SIG-M5 (cell line): ENCODE results near the gene SMIM24.
"Not testable (repeated sequence)": the region's sequence is repeated elsewhere in the genome, so short reads cannot be mapped to it uniquely, and the experiment has no call there.

Source experiments
- DNase-seq: peaks from one replicate; lab custom pipeline; 2025; lab: John Stamatoyannopoulos, UW

The SMIM24 gene

DNA sequence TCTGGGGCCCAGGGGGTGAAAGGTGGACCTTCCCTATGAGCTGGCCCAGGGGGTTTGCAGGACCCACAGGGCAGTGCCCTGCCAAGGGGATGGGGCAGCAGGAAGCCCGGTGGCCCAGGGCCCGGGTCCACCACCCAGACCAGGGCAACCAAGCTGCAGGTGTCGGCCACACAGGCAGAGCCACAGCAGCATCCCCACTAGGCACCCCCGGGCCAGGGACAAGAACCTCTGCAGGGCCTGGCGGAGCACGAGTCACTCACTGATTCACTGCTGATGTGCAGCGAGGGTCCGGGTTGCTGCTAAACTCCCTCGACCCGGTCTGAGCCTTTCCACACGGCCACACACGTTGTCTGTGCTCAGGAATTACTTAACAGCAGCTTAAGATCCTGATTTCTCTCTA lies 34.6 kb upstream of the SMIM24 start:
- no peak for DNase-seq

DNA sequence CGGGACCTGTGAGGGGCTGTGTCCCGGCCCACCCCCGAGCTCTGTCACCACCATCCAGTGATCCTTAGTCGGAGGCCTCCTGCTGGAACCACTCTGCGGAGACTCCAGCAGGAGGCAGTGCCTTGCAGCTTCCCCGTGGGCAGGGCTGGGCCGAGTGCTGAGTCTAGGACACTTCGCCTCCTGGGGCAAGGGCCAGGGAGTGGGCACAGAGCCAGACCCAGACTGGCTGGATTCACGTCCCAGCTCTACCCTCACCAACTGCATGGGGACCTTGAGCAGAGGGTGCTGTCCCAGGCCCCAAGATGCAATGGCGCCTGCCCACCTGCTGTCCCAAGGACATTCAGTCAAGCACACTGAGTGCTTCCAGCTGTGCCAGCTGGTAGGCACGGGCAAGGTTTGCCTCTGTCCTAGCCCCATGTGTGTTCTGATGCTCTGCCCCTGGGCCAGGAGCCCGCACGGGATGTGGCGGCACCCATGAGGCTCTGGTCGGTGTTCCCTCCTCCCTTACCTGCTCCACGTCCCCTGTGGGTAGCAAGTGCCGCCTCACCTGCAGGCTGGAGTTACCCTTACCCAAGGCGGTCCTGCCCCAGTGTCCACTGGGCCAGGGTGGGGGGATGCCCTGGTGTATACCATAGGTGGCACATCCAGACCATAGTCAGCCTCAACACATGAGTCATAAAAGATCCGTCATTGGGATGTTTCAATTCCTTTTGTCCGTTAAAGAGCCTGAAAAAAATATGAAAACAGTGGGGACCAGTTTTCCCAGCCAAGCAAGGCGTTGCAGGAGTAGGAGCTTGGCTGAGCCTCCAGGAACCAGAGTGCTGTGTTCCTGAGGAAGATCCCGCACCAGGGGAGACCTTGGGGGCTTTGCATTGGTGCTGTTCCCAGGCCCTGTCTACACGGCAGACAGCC lies 33.2 kb upstream of the SMIM24 start:
- DNase-seq: no peak

DNA sequence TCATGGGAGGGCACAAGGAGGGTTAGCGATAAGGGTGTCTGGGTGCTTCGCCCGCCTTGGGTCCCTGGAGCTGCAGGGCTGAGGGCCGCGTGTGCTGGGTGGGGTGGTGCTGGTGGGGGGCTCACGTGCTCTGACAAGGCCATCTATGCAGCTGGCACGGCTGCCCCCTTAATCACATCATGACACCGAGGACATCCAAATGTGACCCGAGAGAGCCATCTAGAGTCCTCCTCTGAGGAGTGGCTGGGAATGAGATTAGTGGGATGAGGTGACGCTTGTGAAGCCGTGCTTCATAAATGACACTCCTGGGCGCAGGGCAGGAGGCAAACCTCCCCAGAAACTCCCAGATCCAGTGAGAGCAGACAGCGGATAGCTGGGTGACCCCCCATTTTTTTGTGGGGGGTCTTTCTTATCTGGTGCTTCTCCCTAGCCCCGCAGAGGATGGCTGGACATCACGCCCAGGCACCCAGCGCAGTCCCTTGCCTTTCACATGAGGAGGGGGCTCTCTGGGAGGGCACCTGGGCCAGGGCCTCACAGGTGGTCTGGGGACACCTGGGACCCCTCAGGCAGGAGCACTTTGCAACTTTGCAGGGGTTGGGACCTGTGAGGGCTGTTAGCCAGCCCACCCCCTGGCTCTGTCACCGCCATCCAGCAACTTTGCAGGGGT lies 32.4 kb upstream of the SMIM24 start:
- DNase-seq: no peak

DNA sequence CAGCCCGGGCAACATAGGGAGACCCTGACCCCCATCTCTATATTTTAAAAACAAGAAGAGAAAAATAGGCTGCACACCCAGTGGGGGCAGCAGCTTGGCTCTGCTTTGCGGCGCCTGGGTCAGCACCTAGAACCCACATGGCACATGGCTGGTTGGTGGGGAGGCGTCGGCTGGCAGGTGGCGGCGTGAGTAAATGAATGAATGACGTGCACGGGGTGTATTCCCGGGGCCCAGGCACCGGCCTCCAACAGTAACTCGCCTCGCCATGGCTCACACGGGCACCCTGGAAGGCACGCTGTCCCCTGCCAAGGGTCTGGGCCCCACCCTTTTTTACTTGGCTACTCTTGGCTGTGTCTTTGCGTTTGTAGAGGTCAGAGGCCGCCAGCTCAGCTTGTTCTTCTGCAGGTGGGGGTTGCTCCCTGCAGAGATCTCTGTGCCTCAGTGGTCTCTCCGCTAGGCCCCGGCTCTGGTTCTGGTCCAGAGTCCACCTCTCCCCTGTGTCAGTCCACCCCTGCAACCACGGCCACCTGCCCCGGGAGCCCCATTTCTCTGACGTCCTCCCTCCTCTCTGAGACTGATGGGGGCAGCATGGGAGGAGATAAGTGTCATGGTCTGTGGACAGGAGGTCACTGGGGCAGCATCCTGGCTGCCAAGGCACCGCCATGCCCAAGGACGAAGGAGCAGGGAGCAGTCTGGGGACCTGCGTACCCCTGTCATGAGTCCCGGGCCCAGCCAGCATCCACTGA lies 31.4 kb upstream of the SMIM24 start:
- no peak for DNase-seq

DNA sequence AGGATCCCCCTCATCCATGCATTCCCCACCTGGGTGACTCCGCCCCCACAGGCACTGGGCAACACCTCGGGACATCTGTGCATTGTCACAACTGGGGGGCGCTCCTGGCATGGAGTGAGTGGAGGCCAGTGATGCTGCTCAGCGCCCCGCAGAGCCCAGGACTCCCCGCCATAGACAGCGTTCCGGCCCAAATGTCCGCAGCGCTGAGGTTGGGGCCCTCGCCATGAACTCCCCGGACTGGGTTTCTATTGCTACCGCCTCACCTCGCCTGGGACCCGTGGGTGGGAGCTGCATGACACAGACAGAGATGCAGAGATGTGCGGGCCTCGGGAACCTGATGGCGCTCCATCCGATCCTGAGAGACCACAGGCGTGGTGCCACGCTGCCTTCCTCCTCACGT lies 30.4 kb upstream of the SMIM24 start:
- DNase-seq: no peak

DNA sequence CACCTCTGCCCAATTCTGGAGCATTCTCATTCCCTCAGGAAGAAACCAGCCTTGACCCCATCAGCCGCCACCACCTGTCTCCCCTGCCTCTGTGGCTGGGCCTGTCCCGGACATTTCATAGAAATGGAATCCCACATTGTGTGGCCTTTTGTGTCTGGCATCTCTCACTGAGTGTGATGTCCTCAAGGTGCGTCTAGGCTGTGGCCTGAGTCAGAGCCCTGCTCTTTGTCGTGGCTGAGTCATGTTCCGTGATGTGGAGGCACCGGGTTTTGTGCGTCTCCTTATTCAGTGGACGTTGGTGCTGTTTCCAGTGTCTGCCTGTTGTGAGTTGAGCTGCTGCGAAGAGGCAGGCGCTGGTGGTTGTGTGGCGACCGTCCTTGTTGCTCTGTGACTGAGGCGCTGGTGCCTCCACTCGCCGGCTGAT lies 29.3 kb upstream of the SMIM24 start:
- DNase-seq: no peak

DNA sequence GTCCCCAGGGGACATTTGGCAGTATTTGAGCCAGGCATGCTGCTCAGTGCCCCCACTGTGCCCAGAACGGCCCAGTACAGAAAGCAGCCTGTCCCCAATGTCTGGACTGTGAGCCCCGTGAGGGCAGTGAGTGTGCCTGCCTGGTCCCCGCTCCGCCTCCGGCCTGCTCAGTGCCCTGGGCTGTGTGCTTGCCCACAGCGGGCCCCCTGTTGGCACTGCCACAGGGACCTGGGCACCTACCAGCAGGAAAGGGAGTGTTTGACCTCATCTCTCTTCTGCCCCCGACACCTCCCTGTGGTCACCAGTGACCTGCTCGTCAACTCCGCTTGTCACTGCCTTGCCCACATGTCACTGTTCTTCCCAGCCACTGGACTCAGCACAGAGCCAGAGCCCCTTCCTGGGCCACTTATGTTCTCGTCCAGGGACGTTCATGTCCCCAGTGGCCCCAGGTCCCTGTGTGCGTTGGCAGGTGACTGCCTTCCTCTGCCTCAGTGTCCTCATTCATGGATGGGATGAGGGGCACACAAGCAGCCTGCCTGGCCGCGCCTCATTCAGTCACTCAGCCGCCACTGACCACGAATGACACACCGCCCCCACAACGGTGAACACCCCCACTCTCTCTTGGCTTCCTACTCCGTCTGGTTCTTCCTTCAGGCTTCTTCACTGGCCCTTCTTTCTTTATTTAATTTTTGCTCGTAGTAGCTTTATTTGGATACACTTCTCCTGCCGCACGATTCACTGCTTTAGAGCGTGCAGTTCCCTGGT lies 28.6 kb upstream of the SMIM24 start:
- DNase-seq: no peak

DNA sequence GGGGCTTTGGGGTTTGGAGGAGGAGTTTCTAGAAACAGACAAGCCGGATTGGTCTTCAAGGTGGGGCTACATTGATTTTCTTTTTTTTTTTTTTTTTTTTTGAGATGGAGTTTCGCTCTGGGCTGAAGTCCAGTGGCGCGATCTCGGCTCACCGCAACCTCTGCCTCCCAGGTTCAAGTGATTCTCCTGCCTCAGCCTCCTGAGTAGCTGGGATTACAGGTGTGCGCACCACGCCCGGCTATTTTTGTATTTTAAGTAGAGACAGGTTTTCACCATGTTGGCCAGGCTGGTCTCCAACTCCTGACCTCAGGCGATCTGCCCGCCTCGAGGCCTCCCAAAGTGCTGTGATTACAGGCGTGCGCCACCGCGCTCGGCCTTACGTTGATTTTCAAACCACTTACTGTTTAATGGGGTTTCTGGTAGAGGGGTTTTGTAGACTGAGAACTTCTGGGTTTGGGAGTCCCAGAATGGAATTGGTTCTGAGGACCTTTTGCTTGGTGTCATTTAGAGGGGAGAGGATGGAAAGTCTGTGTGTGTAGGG lies 27.9 kb upstream of the SMIM24 start:
- DNase-seq: not testable (repeated sequence)

DNA sequence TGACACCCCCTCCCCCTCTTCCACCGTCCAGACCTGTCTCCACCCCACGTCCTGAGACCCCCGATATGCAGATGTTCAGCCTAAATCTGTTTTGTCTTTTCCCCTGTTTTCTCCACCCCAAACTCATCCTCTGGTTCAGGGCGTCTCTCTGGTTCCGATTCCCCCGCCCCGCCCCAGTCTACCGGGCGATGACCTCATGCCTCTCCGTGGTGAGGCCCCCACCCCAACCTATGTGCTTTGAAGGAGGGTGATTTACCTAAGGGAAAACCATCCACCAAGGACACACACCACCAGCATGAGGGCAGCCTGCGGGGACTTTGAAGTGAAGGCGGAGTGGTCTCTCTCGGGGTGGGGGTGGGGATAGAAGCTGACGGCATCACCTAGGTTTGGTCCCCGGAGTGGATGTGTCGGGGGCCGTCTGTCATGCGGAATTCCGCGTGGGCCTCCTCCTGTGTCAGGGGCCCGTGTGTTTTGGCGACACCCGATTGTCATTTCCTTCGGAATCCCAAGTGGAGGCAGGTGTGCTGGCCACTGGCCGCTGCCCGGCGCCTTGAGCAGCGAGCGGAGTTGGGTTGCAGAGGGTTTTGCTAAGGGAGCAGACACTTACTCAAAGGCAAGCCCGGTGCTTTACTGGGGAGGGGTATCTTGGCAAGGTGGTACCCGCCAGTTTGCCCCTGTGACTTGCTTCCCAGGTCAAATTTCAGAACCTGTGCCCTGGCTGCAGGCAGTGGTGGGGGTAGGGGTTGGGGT lies 27.2 kb upstream of the SMIM24 start:
- no peak for DNase-seq

DNA sequence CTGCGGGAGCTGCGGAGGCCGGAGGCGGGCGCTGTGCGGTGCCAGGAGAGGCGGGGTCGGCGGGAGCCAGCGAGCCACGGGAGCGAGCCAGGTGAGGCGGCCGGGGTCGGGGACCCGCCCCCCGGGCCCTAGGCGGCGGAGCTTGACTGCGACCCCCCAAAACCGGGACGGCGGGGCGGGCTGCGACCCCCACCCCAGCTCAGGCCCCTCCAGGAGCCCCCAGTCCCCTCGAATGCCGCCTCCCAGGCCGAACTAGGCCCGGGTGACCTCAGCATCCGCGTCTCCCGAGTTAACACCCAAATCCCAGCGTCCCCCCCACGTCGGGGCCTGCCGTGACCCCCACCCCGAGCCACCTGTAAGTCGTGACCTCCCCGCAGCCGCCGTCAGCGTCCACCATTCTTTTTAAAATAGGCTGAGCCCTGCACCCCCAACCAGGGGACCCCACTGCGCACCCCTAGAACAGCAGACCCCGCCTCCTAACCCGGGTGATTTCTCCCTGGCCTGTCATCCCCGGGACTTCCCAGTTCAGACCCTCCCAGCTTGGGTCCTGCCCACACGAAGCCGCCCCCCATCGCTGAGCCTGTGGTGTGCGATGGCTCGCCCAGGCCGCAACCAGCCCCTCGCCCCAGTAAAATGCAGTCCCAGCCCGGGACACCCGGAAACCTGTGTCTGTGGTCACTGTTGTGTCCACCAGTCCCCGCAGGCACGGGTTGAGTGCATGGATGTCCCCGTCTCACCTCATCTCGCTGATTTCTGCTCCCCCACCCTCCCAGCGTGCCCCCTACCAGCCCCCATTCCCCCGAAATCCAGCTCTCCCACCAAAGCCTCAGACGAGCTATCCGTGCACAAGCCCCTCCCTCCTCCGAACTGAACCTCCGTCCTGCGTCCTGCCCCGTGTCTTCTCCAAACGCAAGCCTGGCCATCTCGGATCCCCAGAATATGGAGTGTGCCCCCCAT lies 26.3 kb upstream of the SMIM24 start:
- no peak for DNase-seq

DNA sequence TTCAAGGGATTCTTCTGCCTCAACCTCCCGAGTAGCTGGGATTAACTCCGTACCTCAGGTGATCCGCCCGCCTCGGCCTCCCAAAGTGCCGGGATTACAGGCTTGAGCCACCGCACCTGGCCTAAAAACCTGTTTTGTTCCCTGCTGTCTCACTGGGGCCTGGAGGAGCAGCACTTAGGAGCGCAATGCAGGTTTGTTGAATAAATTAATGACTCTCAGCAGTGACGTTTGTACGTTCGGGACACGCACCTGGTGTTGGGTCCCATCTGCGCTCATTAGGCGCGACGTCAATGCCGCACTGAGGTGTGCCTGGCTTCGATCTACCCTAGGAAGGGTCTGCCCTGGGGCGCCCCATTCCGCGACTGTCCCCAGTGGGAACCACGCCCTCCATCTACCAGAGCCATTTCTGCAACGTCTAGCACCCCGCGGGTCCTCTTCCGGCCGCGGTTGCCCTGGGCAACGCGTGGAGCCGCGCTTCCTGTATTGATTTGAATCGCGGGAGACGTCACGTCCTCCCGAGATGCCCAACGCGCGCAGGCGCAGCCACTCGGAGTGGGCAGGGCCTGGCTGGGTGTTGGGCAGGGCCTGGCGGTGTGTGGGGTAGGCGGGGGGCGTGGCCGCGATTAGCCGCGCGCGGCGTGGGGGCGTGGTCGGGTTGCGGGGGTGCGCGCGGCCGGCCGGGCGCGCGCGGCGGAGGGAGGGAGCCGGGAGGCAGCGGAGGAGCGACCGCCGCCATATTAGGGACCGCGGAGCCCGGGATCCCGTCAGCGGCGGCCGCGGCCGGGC lies 25.5 kb upstream of the SMIM24 start, which contains the start of gene FZR1:
Gene FZR1, plus strand, starts transcription at position 714 of the 786 bp plus-strand sequence. CDS start 16,679 bp downstream, outside the sequence.
- peak; percentile 82 for DNase-seq

DNA sequence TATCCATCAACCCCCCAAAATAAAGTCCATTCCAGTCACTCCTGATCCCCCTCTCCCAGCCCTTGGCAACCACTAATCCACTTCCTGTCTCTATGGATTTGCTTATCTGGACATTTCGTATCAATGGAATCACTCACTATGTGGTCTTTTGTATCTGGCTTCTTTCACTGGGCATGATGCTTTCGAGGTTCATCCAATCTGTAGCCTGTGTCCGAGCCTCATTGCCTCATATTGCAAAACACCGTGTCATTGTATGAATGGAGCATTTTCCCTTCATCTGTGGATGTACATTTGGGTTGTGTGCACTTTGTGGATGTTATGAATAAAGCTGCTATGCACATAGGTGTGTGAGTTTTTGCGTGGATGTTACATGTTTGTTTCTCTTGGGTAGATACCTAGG lies 24.4 kb upstream of the SMIM24 start:
- DNase-seq: no peak

DNA sequence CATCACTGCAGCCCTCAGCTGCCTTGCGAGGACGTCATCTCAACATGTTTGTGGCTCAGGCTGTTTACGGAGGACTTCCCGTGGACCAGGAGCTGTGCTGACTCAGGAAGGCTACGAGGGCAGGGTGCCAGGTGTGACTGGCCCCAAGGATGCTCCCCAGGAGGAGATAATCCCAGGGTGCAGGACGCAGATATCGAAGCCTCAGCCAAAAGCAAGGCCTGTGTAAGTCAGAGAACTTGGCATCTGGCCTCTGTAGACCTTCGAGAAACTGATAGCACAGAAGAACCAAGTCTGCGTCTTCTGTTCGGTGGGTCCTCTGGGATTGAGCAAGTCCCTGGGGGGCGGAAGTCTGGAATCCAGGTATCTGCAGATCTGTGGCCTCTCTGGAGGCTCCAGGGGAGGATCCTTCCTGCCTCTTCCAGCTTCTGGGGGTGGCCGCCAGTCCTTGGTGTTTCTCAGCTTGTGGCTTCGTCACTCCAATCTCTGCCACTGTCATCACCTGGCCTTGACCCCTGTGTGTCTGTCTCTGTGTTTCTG lies 22.8 kb upstream of the SMIM24 start:
- DNase-seq: no peak

DNA sequence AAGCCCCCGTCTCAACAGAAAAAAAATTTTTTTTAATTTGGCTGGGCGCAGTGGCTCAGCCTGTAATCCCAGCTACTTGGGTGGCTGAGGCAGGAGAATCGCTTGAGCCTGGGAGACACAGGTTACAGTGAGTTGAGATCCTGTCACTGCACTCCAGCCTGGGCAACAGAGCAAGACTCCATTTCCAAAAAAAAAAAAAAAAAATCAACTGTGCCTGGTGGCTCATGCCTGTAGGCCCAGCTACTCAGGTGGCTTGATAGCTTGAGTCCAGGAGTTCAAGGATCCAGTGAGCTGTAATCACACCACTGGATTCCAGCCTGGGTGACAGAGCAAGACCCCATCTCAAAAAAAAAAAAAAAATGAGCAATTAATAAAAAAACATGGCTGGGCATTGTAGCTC lies 21.5 kb upstream of the SMIM24 start:
- DNase-seq: no peak

DNA sequence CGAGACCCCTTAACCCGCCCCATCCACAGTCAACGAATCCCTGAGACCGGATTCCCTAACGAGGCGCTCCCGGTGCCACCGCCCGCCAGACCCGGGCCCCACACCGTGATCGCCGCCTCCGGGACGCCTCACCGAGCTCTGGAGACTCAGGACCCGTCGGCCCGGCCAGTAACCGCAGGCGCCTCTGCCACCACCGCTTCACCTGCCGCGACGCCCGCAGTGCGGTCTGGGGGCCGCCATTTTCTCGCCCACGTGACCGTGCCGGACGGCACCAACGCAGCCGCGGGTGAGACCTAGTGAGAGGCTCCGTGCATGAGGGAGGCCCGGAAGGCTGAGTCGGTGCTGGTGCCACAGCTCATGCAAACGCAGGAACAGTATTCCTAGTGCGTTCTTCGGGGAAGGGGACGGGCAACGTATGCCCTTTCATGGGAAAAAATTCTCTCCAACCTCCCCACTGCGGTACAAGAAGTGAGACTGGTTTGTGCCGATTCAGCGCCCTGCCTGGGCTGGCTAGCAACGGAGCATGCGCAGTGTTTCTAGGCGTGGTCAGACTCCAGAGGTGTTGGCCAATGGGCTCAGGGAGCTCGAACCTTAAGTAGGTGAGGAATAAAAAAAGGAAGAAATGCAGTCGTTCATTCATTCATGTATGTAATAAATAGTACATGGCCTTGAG lies 20.2 kb upstream of the SMIM24 start, which contains the start of gene DOHH:
Gene DOHH, minus strand, starts transcription at position 246 of the 673 bp plus-strand sequence. CDS start 3,860 bp downstream, outside the sequence.
- DNase-seq: peak; percentile 77

DNA sequence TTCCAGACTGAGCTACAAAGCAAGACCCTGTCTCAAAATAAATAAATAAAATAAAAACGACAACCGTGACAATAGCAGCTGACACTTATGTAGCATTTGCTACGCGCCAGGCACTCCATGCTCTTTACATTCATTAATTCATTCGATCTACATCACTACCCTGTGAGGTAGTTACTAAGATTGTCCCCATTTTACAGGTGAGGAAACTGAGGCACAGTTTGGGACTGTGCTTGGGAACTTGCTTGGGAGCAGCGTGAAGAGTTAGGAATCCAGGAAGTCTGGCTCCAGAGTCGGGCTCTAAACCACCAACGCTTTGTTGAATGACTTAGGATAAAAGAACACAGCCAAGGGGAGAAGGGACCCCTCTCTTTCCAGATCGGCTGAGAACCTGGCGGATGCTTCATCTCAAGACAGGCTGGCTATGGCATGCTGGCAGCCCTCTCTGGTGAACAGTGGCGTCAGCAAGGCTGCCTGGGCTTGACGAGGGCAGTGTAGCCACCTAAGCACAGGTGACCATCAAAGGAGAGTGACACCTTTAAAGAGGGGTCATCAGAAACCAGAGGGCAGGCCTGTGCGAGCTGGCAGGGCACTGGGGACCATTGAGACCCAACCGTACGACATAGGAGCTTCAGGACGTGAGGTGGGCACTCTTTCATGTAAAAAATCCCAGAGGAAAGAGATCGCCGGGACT lies 19.6 kb upstream of the SMIM24 start:
- no peak for DNase-seq
